ENCODE data around the gene C4orf51. TPM values are rescaled to one million over a fixed set of nuclear protein-coding genes. Genes with fewer than 3 reads are reported as not detected.

C4orf51 gene
- total and polyA plus RNA-seq, 2 donors from 2014 or later = not detected

GRCh38 chr4:145755802-145756201 is 75.9 kb downstream of the C4orf51 start:
- Histone ChIP-seq H3K4me3 (ENCODE audit: low read length in 3 of 3) (no peak overlapping the region), H3K27me3 (ENCODE audit: control insufficient read depth, insufficient read depth, low read length) (no peaks in the 10 kb centered on the region), H3K4me1 (ENCODE audit: control insufficient read depth in 2 of 3, insufficient read depth in 2 of 3, low read depth in 1 of 3, low read length in 3 of 3) (no peaks in the 10 kb centered on the region), H3K36me3 (ENCODE audit: control insufficient read depth in 2 of 3, insufficient read depth in 3 of 3, low read length in 3 of 3) (peaks cover 0 to 10% (median 3%) of the 10 kb centered on the region in 3 donors), H3K9me3 (ENCODE audit: control insufficient read depth in 2 of 3, insufficient read depth in 1 of 3, low read length in 3 of 3) (no peaks in the 10 kb centered on the region), H3K9ac (ENCODE audit: low read length in 3 of 3) (no peak overlapping the region), H3K27ac (ENCODE audit: low read depth in 2 of 2, low read length in 2 of 2) (no peak overlapping the region)
- no peak for DNase-seq
- FAIRE-seq = no peak
- TF ChIP-seq CTCF (IDR thresholded peaks at IDR 0.05; ENCODE audit: borderline replicate concordance, extremely low read depth, insufficient read depth) = no peak
- intact Hi-C loops (cut with DNase I) = no loop called here

- intact Hi-C loops (cut with DNase I) = no loop called here
- no peak overlapping the region for H3K9ac ChIP-seq (ENCODE audit: low read length in 3 of 3)
- H3K9me3 ChIP-seq (ENCODE audit: control insufficient read depth in 2 of 3, insufficient read depth in 1 of 3, low read length in 3 of 3) = no peaks in the 10 kb centered on the region
- H3K27me3 ChIP-seq (ENCODE audit: control insufficient read depth, insufficient read depth, low read length) = no peaks in the 10 kb centered on the region
- TF ChIP-seq CTCF (IDR thresholded peaks at IDR 0.05; ENCODE audit: borderline replicate concordance, extremely low read depth, insufficient read depth) = no peak
- H3K27ac ChIP-seq (ENCODE audit: low read depth in 2 of 2, low read length in 2 of 2) = no peak overlapping the region
- H3K4me1 ChIP-seq (ENCODE audit: control insufficient read depth in 2 of 3, insufficient read depth in 2 of 3, low read depth in 1 of 3, low read length in 3 of 3) = no peaks in the 10 kb centered on the region
- no peak overlapping the region for H3K4me3 ChIP-seq (ENCODE audit: low read length in 3 of 3)
- no peak for FAIRE-seq
- no peak for DNase-seq
- H3K36me3 ChIP-seq (ENCODE audit: control insufficient read depth in 2 of 3, insufficient read depth in 3 of 3, low read length in 3 of 3) = peaks cover 0 to 13% (median 3%) of the 10 kb centered on the region in 3 donors
Measured at GRCh38 chr4:145756244-145756643, 76.3 kb downstream of the C4orf51 start.

GRCh38 chr4:145757188-145757587 is 77.2 kb downstream of the C4orf51 start:
- Histone ChIP-seq H3K4me3 (ENCODE audit: low read length in 3 of 3) (no peak overlapping the region), H3K27ac (ENCODE audit: low read depth in 2 of 2, low read length in 2 of 2) (no peak overlapping the region), H3K9ac (ENCODE audit: low read length in 3 of 3) (no peak overlapping the region), H3K36me3 (ENCODE audit: control insufficient read depth in 2 of 3, insufficient read depth in 3 of 3, low read length in 3 of 3) (peaks cover 0 to 14% (median 3%) of the 10 kb centered on the region in 3 donors), H3K4me1 (ENCODE audit: control insufficient read depth in 2 of 3, insufficient read depth in 2 of 3, low read depth in 1 of 3, low read length in 3 of 3) (no peaks in the 10 kb centered on the region), H3K27me3 (ENCODE audit: control insufficient read depth, insufficient read depth, low read length) (no peaks in the 10 kb centered on the region), H3K9me3 (ENCODE audit: control insufficient read depth in 2 of 3, insufficient read depth in 1 of 3, low read length in 3 of 3) (no peaks in the 10 kb centered on the region)
- intact Hi-C loops (cut with DNase I) = no loop called here
- no peak for TF ChIP-seq CTCF (IDR thresholded peaks at IDR 0.05; ENCODE audit: borderline replicate concordance, extremely low read depth, insufficient read depth)
- FAIRE-seq = no peak
- DNase-seq = no peak

DNA sequence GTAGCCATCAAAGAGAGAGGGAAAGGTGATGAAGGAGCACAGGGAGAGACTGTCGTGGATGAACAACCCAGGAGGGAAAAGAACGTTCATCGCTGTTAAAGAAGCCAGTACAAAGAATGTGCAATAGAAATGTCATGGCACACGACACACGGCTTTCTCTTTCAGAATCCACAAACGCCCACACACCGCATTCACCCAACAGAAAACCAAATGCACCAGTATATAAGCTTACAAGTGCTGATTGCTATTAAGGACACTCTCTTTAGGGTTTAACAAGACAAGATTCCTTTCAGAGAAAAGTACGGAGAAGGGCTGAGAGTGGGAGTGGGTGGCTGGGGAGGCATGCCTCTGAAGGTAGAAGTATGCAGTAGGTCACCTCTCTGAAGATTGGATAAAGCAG is 80.2 kb downstream of the C4orf51 start:
- no peak for TF ChIP-seq CTCF (IDR thresholded peaks at IDR 0.05; ENCODE audit: borderline replicate concordance, extremely low read depth, insufficient read depth)
- intact Hi-C loops (cut with DNase I) = no loop called here
- Histone ChIP-seq H3K4me3 (ENCODE audit: low read length in 3 of 3) (no peak overlapping the region), H3K9ac (ENCODE audit: low read length in 3 of 3) (no peak overlapping the region), H3K4me1 (ENCODE audit: control insufficient read depth in 2 of 3, insufficient read depth in 2 of 3, low read depth in 1 of 3, low read length in 3 of 3) (no peaks in the 10 kb centered on the region), H3K9me3 (ENCODE audit: control insufficient read depth in 2 of 3, insufficient read depth in 1 of 3, low read length in 3 of 3) (no peaks in the 10 kb centered on the region), H3K27ac (ENCODE audit: low read depth in 2 of 2, low read length in 2 of 2) (no peak overlapping the region), H3K27me3 (ENCODE audit: control insufficient read depth, insufficient read depth, low read length) (no peaks in the 10 kb centered on the region), H3K36me3 (ENCODE audit: control insufficient read depth in 2 of 3, insufficient read depth in 3 of 3, low read length in 3 of 3) (peaks cover 7 to 28% (median 9%) of the 10 kb centered on the region in 3 donors)
- FAIRE-seq (no peak), DNase-seq (no peak)
